A549 (cell line): ENCODE data around the gene LTBP3. TPM values are rescaled to one million over a fixed set of nuclear protein-coding genes. Genes with fewer than 3 reads are reported as not detected.
A peak's percentile ranks its signal among the peaks of the same experiment; 100 is the strongest.

Experiments used
- CBX2 ChIP-seq: fragments of 200-600 bp; sonication (generic); IDR thresholded peaks from 2 replicates; pipeline ENCODE4 v1.6.1; 2016; ENCODE audit warnings: low read depth, mild to moderate bottlenecking, borderline replicate concordance
- CHD2 ChIP-seq: fragments of 150-350 bp; IDR thresholded peaks from 2 replicates; pipeline ENCODE4 v1.6.1; 2014; ENCODE audit warnings: low read length; ENCODE audit not compliant: partially characterized antibody
- CHD4 ChIP-seq: fragments of 200-600 bp; sonication (generic); IDR thresholded peaks from 2 replicates; pipeline ENCODE4 v1.6.1; 2016; ENCODE audit warnings: antibody characterized with exemption, mild to moderate bottlenecking, borderline replicate concordance
- CTCF ChIP-seq: fragments of >200 bp; sonication (Bioruptor Twin); formaldehyde crosslinking; IDR thresholded peaks from 3 replicates; pipeline ENCODE4 v1.5.1; 2016
- E2F6 ChIP-seq: IDR thresholded peaks from 2 replicates; pipeline ENCODE4 v1.6.1; 2012; ENCODE audit warnings: low read depth, borderline replicate concordance
- EHF ChIP-seq: fragments of 250-450 bp; sonication (Bioruptor Pico); IDR thresholded peaks from 2 replicates; pipeline ENCODE4 v1.5.0; 2020; ENCODE audit warnings: mild to moderate bottlenecking
- EHMT2 ChIP-seq: fragments of 200-600 bp; sonication (generic); IDR thresholded peaks from 2 replicates; pipeline ENCODE4 v1.6.1; 2016; ENCODE audit warnings: antibody characterized with exemption, low read depth, mild to moderate bottlenecking, moderate library complexity
- EP300 ChIP-seq, 2 experiments: fragments of >200 bp; sonication (Bioruptor Twin); formaldehyde crosslinking; IDR thresholded peaks; 2 replicates in 1 of 2; 3 replicates in 1 of 2; pipeline ENCODE4 v1.6.1; 2016 to 2017
- ESRRA ChIP-seq: fragments of 150-350 bp; IDR thresholded peaks from 2 replicates; pipeline ENCODE4 v1.6.1; 2014; ENCODE audit warnings: mild to moderate bottlenecking, low read length, borderline replicate concordance
- FOSB ChIP-seq: fragments of 250-450 bp; sonication (Bioruptor Pico); IDR thresholded peaks from 2 replicates; pipeline ENCODE4 v1.5.0; 2020; ENCODE audit warnings: mild to moderate bottlenecking, moderate library complexity
- FOSL2 ChIP-seq, 2 experiments: fragments of 450-650 bp in 1 of 2; fragments of >200 bp in 1 of 2; sonication (Bioruptor Twin) in 1 of 2; formaldehyde crosslinking; IDR thresholded peaks; 2 replicates each; pipeline versions ENCODE4 v1.5.0 to v1.6.1; 2016 to 2020; ENCODE audit warnings: mild to moderate bottlenecking in 1 of 2, moderate library complexity in 1 of 2
- HDAC2 ChIP-seq: fragments of 200-600 bp; sonication (generic); IDR thresholded peaks from 2 replicates; pipeline ENCODE4 v1.6.1; 2016
- HEYL ChIP-seq: fragments of 250-450 bp; sonication (Bioruptor Pico); IDR thresholded peaks from 2 replicates; pipeline ENCODE4 v1.8.0; 2021; ENCODE audit warnings: mild to moderate bottlenecking, moderate library complexity
- HMGXB4 ChIP-seq: fragments of 250-450 bp; sonication (Bioruptor Pico); IDR thresholded peaks from 2 replicates; pipeline ENCODE4 v1.5.0; 2021; ENCODE audit warnings: mild to moderate bottlenecking, moderate library complexity, borderline replicate concordance
- HOXA7 ChIP-seq: fragments of 250-450 bp; sonication (Bioruptor Pico); IDR thresholded peaks from 2 replicates; pipeline ENCODE4 v1.5.0; 2020; ENCODE audit warnings: mild to moderate bottlenecking, moderate library complexity
- HOXB5 ChIP-seq: fragments of 250-450 bp; sonication (Bioruptor Pico); IDR thresholded peaks from 2 replicates; pipeline ENCODE4 v1.5.0; 2020; ENCODE audit warnings: mild to moderate bottlenecking, moderate library complexity
- JUNB ChIP-seq: fragments of >200 bp; sonication (Bioruptor Twin); formaldehyde crosslinking; IDR thresholded peaks from 2 replicates; pipeline ENCODE4 v1.6.1; 2016
- KDM5A ChIP-seq: fragments of 200-600 bp; sonication (generic); IDR thresholded peaks from 2 replicates; pipeline ENCODE4 v1.6.1; 2016; ENCODE audit warnings: antibody characterized with exemption, mild to moderate bottlenecking
- MAFK ChIP-seq: fragments of 450-650 bp; IDR thresholded peaks from 2 replicates; pipeline ENCODE4 v1.6.1; 2014; ENCODE audit not compliant: partially characterized antibody
- MAZ ChIP-seq: fragments of 150-350 bp; IDR thresholded peaks from 2 replicates; pipeline ENCODE4 v1.6.1; 2014; ENCODE audit warnings: antibody characterized with exemption, low read depth, low read length, borderline replicate concordance
- MYC ChIP-seq: IDR thresholded peaks from 2 replicates; pipeline ENCODE4 v1.6.1; 2012; ENCODE audit warnings: mild to moderate bottlenecking, inconsistent platforms, low read length, improper control_type of control experiment, borderline replicate concordance
- NFE2L2 ChIP-seq: fragments of 150-350 bp; conservative IDR thresholded peaks from 2 replicates; pipeline ENCODE4 v1.6.1; 2014; ENCODE audit warnings: low read length
- NPAS2 ChIP-seq: fragments of 250-450 bp; sonication (Bioruptor Pico); IDR thresholded peaks from 2 replicates; pipeline ENCODE4 v1.8.0; 2022; ENCODE audit warnings: mild to moderate bottlenecking, moderate library complexity, borderline replicate concordance
- POLR2AphosphoS2 ChIP-seq: conservative IDR thresholded peaks from 2 replicates; pipeline ENCODE4 v1.6.1; 2012; ENCODE audit warnings: low read length, improper control_type of control experiment, inconsistent platforms
- RAD21 ChIP-seq, 2 experiments: fragments of >200 bp in 1 of 2; sonication (Bioruptor Twin) in 1 of 2; formaldehyde crosslinking in 1 of 2; IDR thresholded peaks in 1 of 2; conservative IDR thresholded peaks in 1 of 2; 2 replicates in 1 of 2; 3 replicates in 1 of 2; pipeline ENCODE4 v1.6.1; 2012 to 2018; ENCODE audit warnings: inconsistent platforms in 1 of 2
- RCOR1 ChIP-seq: fragments of 150-350 bp; IDR thresholded peaks from 2 replicates; pipeline ENCODE4 v1.6.1; 2014; ENCODE audit warnings: antibody characterized with exemption, low read length, low read depth
- REST ChIP-seq: fragments of 200-600 bp; sonication (generic); IDR thresholded peaks from 2 replicates; pipeline ENCODE4 v1.6.1; 2016; ENCODE audit warnings: antibody characterized with exemption, mild to moderate bottlenecking, moderate library complexity
- RFX5 ChIP-seq: fragments of 450-650 bp; IDR thresholded peaks from 2 replicates; pipeline ENCODE4 v1.7.1; 2014; ENCODE audit warnings: antibody characterized with exemption, mild to moderate bottlenecking, moderate library complexity
- SMC3 ChIP-seq: fragments of >200 bp; sonication (Bioruptor Twin); formaldehyde crosslinking; IDR thresholded peaks from 3 replicates; pipeline ENCODE4 v1.6.1; 2018; ENCODE audit warnings: inconsistent platforms
- TFCP2L1 ChIP-seq: fragments of 250-450 bp; sonication (Bioruptor Pico); IDR thresholded peaks from 2 replicates; pipeline ENCODE4 v1.5.0; 2021; ENCODE audit warnings: mild to moderate bottlenecking
- TP53 ChIP-seq: fragments of 250-450 bp; sonication (Bioruptor Pico); IDR thresholded peaks from 2 replicates; pipeline ENCODE4 v1.5.0; 2021; ENCODE audit warnings: mild to moderate bottlenecking, moderate library complexity
- ZFP36 ChIP-seq: fragments of 450-650 bp; IDR thresholded peaks from 2 replicates; pipeline ENCODE4 v1.6.1; 2014; ENCODE audit warnings: borderline replicate concordance; ENCODE audit not compliant: partially characterized antibody
- ZNF302 ChIP-seq: fragments of 250-450 bp; sonication (Bioruptor Pico); IDR thresholded peaks from 2 replicates; pipeline ENCODE4 v1.9.0; 2021; ENCODE audit warnings: inconsistent platforms, mild to moderate bottlenecking, moderate library complexity
- ZSCAN20 ChIP-seq: fragments of 250-450 bp; sonication (Bioruptor Pico); IDR thresholded peaks from 2 replicates; pipeline ENCODE4 v1.8.0; 2022; ENCODE audit warnings: mild to moderate bottlenecking, moderate library complexity
- polyA plus RNA-seq, 4 experiments: library from polyadenylated mRNA; depleted of rRNA in 3 of 4; stranded (reverse); fragments of >200 nt; fragmentation: RNase III in 1 of 4; extraction: RNeasy Plus Mini Kit Qiagen cat#74134 plus additional on column Dnase treatment in 1 of 4; gene quantifications; 2 replicates in 3 of 4; 3 replicates in 1 of 4; pipeline ENCODE4 v1.2.3, GENCODE V29; 2011 to 2017

LTBP3 gene
- polyA plus RNA-seq, 2 of the 4 experiments (the other 2 are of a cell fraction), result 28.6 to 123 TPM

GRCh38 chr11:65506772-65507505, 51.2 kb downstream of the LTBP3 start (continued):
- peak; percentile 100 for TF ChIP-seq HOXA7
- no peak for TF ChIP-seq HDAC2
- TF ChIP-seq FOSL2 (IDR thresholded peaks at IDR 0.05), result no peak
- no peak; the same call in 1 of the 2 replicates for TF ChIP-seq FOSL2 (CRISPR knock-in tag; IDR thresholded peaks at IDR 0.05)
- peak; percentile 99 for TF ChIP-seq TP53 (CRISPR knock-in tag)
- TF ChIP-seq CHD2, result peak; percentile 58
- no peak for TF ChIP-seq CBX2
- no peak for TF ChIP-seq EP300 (IDR thresholded peaks at IDR 0.05)
- TF ChIP-seq EHF, result peak; percentile 95
- TF ChIP-seq E2F6, result no peak; the same call in 1 of the 2 replicates
- no peak; the same call in 1 of the 2 replicates for TF ChIP-seq NFE2L2
- no peak for TF ChIP-seq RAD21 (conservative IDR thresholded peaks at IDR 0.05 in 1 of 2, IDR thresholded peaks at IDR 0.05 in 1 of 2)
- TF ChIP-seq RCOR1, result no peak
- peak; percentile 99 for TF ChIP-seq FOSB (CRISPR knock-in tag)
- no peak for TF ChIP-seq HEYL (CRISPR knock-in tag)
- TF ChIP-seq MAFK, result no peak
- TF ChIP-seq JUNB, result no peak
- peak; percentile 61 for TF ChIP-seq REST
- TF ChIP-seq CTCF, result no peak
- peak; percentile 67; the same call in 1 of the 2 replicates for TF ChIP-seq ESRRA
- peak; percentile 98 for TF ChIP-seq HMGXB4 (CRISPR knock-in tag)
- TF ChIP-seq EHMT2, result no peak
- no peak for TF ChIP-seq RFX5
- TF ChIP-seq ZNF302 (CRISPR knock-in tag), result no peak
- no peak for TF ChIP-seq ZFP36
- TF ChIP-seq POLR2AphosphoS2, result peak; percentile 99
- no peak for TF ChIP-seq ZSCAN20 (CRISPR knock-in tag)
- TF ChIP-seq TFCP2L1 (CRISPR knock-in tag), result peak; percentile 100
- TF ChIP-seq CHD4, result no peak
- peak; percentile 13; the same call in 1 of the 2 replicates for TF ChIP-seq MAZ
- TF ChIP-seq HOXB5 (CRISPR knock-in tag), result peak; percentile 59; the same call in 1 of the 2 replicates
- TF ChIP-seq NPAS2 (CRISPR knock-in tag), result no peak
- no peak for TF ChIP-seq KDM5A
- 0 out of 2 replicates have a peak, but pooled peaks have one; percentile 43 for TF ChIP-seq MYC
- no peak for TF ChIP-seq SMC3
